Stimulated activated CD8-positive, alpha-beta memory T cell treated with anti-CD3 and anti-CD28 coated beads, Interleukin-12 subunit alpha, Interleukin-12 subunit beta, amount 100 ng/mL, for 24 hours (primary cell): Measurements from ENCODE around the gene PCK1.
"Not testable (repeated sequence)": the region's sequence is repeated elsewhere in the genome, so short reads cannot be mapped to it uniquely, and the experiment has no call there.

Experiments
- DNase-seq: peaks from one replicate; pipeline ENCODE4 v3.0.0-alpha.2; 2020; ENCODE audit errors: extremely low read depth

PCK1 gene

DNA sequence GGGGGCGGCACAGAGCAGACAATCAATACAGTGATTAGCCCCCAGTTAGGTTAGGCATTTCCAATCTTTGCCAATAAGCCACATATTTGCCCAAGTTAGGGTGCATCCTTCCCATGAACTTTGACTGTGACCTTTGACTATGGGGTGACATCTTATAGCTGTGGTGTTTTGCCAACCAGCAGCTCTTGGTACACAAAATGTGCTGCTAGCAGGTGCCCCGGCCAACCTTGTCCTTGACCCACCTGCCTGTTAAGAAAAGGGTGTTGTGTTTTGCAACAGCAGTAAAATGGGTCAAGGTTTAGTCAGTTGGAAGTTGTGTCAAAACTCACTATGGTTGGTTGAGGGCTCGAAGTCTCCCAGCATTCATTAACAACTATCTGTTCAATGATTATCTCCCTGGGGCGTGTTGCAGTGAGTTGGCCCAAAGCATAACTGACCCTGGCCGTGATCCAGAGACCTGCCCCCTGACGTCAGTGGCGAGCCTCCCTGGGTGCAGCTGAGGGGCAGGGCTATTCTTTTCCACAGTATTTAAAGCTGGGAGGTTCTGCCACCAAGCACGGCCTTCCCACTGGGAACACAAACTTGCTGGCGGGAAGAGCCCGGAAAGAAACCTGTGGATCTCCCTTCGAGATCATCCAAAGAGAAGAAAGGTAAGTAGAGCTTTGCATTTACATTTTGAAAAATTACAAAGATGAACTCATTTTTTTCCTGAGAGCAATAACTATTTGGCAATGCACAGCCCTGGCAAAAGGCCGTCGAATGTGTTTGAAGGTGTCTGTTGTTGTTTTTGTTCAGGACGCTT, at the start of gene PCK1:
Gene PCK1, plus strand, starts transcription at position 557 of the 802 bp plus-strand sequence. CDS start 302 bp downstream, outside the sequence.
- no peak for DNase-seq

DNA sequence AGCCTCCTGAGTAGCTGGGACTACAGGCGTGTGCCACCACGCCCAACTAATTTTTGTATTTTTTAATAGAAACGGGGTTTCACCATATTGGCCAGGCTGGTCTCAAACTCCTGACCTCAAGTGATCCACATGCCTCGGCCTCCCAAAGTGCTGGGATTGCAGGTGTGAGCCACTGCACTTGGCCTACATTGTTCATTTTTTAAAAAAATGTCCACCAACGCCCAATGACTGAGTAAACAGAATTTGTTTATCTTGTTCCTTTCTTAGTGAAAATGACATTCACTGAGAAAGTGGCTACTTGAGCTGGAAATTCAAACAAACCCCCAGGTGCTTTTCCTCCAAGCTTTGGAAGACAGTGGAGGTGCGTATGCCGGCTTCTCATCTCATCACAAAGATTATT, 49.2 kb upstream of the PCK1 start:
- DNase-seq, result not testable (repeated sequence)

DNA sequence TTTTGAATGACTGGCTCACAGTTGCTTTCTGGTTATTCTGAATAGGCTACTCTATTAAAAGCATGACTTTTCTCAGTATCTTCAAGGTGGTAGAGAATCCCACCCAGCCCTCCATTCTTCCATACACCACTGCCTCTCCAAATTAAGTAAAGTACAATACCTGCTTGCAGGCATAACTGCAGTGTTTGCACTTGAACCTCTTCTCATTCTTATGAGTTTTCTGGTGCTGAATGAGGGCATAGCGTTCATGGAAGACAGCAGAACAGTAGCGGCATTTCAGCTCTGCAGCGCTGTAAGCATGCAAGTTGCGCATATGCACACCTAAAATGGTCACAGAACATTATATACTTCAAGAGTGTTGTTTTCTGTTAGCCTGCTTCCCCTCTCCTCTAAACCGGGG, 48.5 kb upstream of the PCK1 start:
- no peak for DNase-seq

DNA sequence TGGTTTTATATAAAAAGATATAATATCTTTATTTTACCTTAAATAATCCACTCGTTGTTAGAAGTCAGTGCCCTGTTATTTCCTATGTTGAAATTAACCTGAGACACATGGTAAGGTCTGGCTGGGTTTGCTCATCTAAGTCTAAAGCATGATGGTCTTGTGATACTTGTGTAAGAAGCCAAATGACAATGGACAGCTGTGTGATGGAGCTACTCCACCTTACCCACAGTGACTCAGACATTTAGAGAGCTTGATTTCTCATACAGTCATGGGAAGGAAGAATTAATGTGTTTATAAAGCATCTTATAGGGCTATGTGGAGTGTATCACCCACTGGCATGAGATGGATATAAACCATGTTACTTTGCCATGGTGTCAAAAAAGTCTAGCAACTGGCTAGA, 47.7 kb upstream of the PCK1 start:
- no peak for DNase-seq

DNA sequence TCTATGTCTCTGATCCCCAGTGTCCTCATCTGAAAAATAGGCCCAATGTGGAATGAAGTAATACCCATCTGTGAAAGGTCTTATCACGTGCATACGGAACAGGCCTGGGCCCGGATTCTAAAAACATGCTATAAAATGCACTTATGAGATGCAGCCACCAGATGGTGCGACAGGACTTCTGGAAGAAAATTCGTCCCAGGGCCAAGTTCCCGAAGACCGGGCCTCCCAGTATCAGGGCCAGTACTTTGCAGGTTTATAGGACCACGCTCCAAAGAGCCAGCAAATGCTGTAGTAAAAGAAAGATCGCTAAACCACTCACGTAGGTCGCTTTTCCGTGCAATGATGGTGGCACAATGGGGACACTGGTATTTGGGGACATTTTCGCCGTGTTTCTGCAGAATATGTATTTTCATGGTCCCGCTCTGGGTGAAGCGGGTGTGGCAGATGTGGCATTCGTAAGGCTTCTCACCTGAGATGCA, 46.6 kb upstream of the PCK1 start:
- DNase-seq, result no peak

DNA sequence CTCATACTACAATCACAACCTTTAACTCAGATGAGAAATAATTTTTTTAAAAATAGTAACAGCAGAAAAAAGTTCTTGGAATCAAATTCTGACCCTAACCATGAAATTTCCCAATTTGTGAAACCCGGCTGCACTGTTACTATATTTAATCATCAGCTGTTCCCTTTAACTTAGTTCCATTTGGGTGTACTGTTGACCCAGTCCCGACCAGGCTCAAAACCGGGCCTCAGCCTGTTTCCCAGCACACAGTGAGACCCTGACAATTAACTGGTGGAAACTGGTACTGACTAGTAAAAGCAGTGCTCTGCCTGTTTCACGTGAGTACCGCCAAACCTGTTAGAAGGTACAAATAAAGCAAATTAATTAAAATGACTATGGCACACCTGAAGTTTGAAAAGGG, 43.0 kb upstream of the PCK1 start:
- DNase-seq, result no peak

DNA sequence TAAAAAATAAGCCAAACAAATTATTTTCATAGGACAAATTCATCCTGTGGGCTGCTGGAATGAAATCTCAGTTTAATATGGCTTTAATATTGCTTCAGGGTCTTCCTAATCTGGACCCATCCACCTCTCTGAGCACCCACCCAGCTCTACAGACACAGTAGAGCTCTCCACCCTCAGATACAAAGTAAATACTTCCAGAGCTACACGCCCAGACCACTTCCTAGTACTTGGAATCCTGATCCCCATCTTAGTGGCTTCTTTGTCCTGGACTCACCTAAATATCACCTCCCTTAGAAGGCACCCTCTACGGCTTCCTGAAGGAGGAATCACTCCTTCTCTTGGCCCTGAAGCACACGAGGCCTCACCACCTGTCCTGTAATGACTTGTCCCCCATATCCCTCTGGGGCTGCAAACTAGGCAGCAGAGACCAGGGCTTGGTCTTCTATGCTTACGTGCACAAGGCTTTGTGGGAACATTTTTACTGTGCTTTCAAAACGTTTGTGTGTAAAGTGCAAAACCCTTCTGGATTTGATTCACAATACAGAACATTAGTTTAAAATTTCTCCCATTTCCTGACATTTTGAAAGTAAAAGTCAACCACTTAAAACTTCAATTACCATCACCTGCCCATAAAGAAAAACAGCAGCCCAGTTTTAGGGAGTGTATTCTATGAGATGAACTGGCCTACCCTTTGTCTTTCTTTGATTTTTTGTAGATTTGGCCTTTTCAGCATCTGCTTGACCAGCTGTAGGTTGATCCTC, 38.4 kb upstream of the PCK1 start:
- DNase-seq, result no peak

DNA sequence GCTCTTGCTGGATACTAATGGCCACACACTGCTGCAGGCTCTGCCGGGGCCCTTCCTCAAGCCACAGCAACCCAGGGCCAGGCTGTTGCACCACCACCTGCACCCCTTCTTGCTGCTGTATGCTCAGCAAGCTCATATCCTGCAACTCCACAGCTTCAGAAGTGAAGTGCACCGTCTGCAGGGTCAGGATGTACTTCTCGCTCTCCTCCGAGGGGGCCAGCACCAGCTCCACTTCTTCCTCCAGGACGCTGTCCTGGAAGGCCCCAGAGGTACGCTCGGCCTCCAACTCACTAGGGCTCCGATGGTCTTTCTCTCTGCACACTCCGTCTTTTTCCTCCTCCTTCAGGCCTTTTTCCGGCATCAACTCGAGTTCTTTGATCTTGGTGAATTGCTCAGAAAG, 37.1 kb upstream of the PCK1 start:
- no peak for DNase-seq

DNA sequence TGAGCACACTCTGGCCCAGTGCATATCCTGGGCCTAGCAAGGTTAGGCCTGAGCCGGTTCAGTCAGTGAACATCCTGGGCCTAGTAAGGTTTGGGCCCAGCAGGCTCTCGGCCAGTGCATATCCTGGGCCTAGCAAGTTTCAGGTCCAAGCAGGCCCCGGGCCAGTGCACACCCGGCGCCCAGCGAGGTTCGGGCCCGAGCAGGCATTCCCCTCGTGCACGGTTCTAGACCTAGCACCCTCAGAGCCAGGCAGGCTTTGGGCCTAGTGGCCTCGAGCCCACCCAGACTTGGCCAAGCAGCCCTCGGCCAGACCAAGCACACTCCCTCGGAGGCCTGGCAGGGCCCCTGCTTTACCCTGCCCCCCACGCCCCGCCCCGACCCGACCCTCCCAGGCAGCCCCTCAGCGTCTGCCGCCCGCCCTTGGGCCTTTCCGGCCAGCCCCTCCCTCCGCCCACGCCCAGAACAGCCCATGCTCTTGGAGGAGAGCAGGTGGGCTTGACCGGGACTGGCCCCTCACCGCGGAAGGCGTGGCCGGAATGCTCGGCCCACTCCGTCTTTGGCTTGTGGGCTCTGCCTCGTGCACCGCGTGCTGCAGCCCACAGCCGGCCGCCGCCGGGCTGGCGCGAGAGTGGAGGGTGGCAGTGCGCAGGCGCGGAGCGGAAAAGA, 36.3 kb upstream of the PCK1 start, which contains the start of gene CTCFL:
Gene CTCFL, minus strand, starts transcription at position 630 of the 666 bp plus-strand sequence. CDS start 935 bp downstream, outside the sequence.
- DNase-seq, result no peak

DNA sequence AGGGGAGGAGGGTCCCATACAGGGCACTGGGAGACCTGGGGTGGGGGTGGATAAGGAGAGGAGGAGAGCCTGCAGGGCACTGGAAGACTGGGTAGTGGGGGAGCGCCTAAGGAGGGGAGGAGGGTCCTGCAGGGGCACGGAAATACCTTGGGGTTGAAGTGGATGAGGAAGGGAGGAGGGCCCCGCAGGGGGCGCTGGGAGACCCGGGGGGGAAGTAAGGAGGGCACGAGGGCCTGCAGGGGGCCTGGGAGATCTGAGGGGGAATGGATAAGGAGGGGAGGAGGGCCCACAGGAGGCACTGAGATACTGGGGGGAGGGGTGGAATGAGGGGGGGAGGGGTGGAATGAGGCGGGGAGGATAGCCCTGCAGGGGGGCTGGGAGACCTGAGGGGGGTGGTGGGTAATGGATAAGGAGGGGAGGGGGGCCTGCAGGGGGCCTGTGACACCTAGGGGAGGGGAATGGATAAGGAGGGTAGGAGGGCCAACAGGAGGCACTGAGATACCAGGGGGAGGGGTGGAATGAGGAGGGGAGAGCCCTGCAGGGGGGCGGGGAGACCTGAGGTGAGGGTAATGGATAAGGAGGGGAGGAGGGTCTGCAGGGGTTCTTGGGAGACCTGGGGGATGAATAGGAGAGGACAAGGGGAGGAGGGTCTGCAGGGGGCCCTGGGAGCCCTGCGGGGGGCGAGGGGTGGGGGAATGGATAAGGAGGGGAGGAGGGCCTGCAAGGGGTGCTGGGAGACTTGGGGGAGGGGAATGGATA, 35.4 kb upstream of the PCK1 start:
- no peak for DNase-seq

DNA sequence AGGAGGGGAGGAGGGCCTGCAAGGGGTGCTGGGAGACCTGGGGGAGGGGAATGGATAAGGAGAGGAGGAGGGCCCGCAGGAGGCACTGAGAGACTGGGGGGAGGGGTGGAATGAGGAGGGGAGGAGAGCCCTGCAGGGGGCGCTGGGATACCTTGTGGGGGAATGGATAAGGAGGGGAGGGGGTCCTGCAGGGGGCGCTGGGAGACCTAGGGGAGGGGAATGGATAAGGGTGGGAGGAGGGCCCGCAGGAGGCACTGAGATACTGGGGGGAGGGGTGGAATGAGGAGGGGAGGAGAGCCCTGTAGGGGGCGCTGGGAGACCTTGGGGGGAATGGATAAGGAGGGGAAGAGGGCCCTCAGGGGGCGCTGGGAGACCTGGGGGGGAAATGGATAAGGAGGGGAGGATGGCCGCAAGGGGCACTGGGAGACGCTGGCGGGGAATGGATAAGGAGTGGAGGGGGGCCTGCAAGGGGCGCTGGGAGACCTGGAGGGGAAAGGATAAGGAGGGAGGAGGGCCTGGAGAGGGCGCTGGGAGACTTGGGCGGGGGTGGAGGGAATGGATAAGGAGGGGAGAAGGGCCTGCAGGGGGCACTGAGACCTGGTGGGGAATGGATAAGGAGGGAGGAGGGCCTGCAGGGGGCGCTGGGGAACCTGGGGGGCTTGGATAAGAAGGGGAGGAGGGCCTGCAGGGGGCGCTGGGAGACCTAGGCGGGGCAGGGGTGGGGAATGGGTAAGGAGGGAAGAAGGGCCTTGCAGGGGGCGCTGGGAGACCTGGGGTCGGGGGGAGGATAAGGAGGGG, 34.6 kb upstream of the PCK1 start:
- no peak for DNase-seq

DNA sequence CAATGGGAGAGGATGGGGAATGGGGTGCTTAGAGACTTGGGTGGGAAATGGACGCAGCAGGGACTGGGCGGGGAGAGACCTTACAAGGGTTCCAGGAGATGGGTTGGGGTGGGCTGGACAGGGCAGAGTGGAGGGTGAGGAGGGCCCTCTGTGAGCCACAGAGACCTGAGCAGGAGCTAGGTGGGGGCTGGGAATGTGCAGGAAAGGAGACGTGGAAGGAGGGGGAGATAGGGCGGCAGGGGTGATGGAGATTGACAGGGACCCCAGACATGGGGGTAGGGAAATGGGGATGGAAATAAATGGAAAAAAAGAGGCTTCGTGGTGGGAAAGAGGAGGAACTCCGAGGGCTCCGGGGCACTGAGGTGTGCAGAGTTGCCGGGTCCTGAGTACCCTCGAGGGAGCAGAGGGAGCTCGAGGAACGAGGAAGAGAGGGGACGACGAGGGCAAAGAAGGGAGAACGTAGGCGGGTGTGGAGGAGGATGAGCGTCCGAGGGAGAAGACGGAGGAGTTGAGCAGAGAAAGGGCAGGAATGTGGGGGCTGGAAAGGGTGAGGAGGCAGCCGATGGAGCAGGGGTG, 33.9 kb upstream of the PCK1 start:
- DNase-seq, result no peak

DNA sequence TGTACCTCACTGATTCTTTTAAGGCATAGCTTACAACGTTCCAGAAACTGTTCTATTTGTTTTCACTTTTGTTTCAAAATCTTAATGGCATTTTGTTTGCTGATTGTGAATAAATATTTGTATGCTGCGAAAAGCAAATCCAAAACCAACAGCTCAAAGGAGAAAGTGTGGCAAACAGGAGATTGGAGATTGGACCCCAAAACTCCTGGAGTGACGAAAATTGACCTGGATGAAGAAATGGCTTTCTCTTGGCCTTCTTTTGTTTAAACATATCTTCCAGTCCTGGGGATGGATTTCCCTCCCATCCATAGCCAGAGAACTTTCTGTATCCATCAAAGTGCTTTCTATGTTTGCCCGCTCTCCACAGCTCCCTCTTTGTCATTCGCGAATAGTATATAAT, 33.2 kb upstream of the PCK1 start:
- no peak for DNase-seq

DNA sequence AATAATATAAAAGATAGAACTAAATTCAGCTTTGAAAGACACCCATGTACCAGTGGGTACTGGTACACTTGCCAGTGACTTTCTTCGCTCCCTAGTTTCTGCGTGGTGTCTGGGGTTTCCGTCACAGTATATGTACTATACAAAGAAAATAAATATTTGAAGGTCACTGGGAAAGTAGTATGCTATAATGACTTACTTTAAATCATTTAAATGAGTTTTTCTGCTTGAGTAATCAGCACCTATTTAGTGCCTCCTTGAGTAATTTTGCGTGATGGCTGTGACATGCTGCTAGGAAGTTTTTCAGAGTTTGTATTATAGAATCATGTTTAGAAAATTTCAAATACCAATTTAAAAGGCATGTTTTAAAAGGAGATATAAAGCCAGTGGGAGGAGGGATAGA, 32.8 kb upstream of the PCK1 start:
- no peak for DNase-seq

DNA sequence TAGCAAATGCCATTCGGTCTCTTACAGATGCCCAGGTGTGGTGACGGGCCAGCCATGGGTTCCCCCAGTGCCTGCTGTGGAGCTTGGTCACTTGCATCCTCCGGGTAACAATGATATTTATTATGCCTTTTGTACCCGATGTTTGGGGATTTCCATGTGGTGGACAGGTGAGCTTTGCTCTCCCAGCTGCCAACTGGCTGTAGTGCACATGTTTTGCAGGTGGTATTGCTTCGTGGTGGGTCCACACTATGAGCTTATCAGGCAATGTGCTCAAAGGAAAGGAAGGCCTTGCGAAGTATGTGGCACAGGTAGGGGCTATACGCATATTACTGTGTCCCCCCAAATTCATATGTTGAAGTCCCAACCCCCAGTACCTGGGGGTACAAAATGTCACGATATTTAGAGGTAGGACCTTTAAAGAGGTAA, 31.7 kb upstream of the PCK1 start:
- DNase-seq, result no peak

DNA sequence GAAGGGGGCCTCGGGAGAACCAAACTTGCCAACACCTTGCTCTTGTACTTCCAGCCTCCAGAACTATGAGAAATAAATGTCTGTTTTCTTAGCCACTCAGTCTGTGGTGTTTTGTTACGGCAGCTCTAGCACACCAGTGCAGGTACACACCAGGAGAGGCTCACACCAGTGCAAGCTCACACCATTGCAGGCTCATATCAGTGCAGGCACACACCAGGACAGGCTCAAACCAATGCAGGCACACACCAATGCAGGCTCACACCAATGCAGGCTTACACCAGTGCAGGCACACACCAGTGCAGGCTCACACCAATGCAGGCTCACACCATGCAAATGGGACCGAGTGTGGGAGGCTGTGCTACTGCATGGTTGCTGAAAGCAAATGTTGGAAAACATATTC, 31.1 kb upstream of the PCK1 start:
- DNase-seq, result no peak

DNA sequence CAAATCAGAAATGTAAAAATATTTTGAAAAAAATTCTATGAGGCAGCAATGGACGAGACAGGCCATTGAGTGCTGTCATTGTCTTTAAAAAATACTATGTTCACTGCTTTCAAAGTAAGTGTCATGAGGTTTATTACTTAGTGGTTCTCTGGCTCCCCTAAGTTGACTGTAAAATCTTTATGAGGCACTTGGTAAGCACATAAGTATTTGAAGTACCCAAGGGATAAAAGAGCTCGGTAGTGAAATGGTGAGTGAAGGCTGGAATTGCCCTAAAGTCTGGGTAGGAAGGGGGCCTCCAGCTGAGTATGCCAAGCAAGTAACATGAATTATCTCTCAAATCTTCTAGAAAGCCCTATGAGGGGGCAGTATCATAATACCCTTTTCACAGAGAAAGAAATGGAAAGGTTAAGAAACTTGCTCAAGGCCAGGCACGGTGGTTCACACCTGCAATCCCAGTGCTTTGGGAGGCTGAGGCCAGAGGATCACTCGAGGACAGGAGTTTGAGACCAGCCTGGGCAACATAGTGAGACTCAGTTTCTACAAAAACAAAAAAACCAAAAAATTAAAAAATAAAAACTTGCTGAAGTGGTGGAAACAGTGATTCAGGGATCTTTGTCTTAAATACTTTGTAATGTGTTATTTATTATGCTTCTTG, 30.5 kb upstream of the PCK1 start:
- no peak for DNase-seq

DNA sequence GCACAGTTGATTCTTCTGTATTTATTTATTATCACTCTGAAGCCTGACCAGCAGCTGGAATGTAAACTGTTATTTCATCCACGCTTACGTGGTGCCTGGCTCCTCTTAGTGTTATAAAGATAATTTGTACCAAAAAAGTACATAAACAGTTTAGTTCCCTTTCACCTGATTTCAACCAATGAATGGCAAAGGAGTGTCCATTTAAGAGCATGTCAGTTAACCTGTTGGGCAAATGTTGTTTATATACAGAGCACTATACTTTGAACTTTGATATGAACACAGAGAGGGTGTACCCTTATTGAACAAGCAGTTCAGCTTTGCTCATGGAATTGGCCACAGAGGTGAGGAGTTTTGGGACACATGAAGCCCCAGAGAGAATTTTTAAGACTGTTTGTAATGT, 28.8 kb upstream of the PCK1 start:
- DNase-seq, result no peak

DNA sequence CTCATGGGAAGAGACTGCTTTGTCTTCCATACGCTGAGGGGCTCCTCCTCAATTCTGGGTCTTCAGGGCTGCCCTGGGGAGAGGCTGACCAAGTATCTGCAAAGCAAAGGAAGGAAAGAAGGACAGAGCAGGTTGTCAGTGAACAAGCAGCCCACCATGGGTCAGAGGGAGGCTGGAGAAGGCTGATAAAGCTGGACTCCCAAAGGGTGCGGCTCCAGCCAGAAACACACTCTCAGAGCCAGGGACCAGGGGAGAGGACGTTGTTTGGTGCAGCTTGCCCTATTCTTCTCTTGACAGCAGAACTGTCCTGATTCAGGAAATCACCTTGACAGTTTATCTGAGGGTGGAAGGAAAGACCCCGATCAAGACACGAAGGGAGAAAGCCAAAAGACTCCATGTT, 25.6 kb upstream of the PCK1 start:
- no peak for DNase-seq

DNA sequence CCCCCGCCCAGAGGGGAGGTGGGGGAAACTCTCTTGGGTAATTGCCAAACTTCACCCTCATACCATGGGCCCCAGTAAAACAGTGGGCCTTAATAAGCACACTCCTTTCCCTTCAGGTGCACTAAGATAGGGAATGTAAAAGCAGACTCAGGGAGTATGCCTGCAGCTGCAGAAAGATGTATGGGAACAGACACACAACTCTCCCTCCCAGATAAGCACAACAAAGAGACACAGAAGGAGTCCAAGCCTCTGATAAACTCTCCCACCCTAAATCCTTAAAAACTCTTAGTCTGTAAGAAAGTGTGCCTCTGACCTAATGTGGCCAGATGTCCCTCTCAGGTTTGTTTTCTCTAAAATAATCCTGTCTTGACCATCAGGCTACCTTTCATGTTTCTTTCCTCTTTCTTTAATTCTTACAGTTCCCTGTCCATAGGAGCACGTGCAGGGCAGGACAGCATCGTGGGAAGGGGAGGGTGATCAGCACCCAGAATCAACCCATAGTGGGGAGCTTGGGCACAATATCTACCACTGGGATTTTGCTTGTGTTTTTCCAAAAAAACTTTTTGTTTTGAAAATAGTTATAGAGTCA, 24.7 kb upstream of the PCK1 start:
- DNase-seq, result no peak
